HepG2 (cell line): ENCODE data around the gene CSNK1D. TPM values are rescaled to one million over a fixed set of nuclear protein-coding genes. Genes with fewer than 3 reads are reported as not detected.

Experiments
- GATAD1 ChIP-seq: IDR thresholded peaks from 2 replicates; pipeline ENCODE4 v1.6.1; 2016; ENCODE audit warnings: missing genetic modification reagents, missing compliant biosample characterization
- GTF2F1 ChIP-seq: fragments of 150-350 bp; IDR thresholded peaks from 2 replicates; pipeline ENCODE4 v1.6.1; 2014; ENCODE audit warnings: low read length
- KLF15 ChIP-seq: sonication (generic); formaldehyde crosslinking; IDR thresholded peaks from 2 replicates; pipeline ENCODE4 v1.8.1; 2023; ENCODE audit warnings: borderline replicate concordance, mild to moderate bottlenecking, inconsistent platforms, missing genetic modification reagents, mixed read lengths
- KMT2B ChIP-seq: IDR thresholded peaks from 2 replicates; pipeline ENCODE4 v1.6.1; 2016; ENCODE audit warnings: missing genetic modification reagents, missing compliant biosample characterization
- MAFF ChIP-seq: IDR thresholded peaks from 2 replicates; pipeline ENCODE4 v1.6.1; 2011; ENCODE audit warnings: low read depth, low read length, improper control_type of control experiment
- REXO4 ChIP-seq: sonication (generic); formaldehyde crosslinking; IDR thresholded peaks from 2 replicates; pipeline ENCODE4 v1.8.0; 2022; ENCODE audit warnings: missing genetic modification reagents, mild to moderate bottlenecking, borderline replicate concordance
- SALL1 ChIP-seq: sonication (generic); formaldehyde crosslinking; IDR thresholded peaks from 2 replicates; pipeline ENCODE4 v1.8.0; 2022; ENCODE audit warnings: mild to moderate bottlenecking, missing genetic modification reagents
- SIX4 ChIP-seq: sonication (generic); formaldehyde crosslinking; IDR thresholded peaks from 2 replicates; pipeline ENCODE4 v1.4.0; 2020; ENCODE audit warnings: missing genetic modification reagents
- ZNF558 ChIP-seq: sonication (generic); formaldehyde crosslinking; IDR thresholded peaks from 2 replicates; pipeline ENCODE4 v1.9.0; 2022; ENCODE audit warnings: mild to moderate bottlenecking, missing genetic modification reagents, borderline replicate concordance
- ZNF672 ChIP-seq: sonication (generic); formaldehyde crosslinking; IDR thresholded peaks from 2 replicates; pipeline ENCODE4 v1.8.1; 2022; ENCODE audit warnings: missing genetic modification reagents
- ZNF776 ChIP-seq: sonication (generic); formaldehyde crosslinking; IDR thresholded peaks from 2 replicates; pipeline ENCODE4 v1.4.0; 2020; ENCODE audit warnings: mild to moderate bottlenecking, missing genetic modification reagents
- ZNF841 ChIP-seq: sonication (generic); formaldehyde crosslinking; IDR thresholded peaks from 2 replicates; pipeline ENCODE4 v1.8.1; 2023; ENCODE audit warnings: missing genetic modification reagents, borderline replicate concordance
- ZNF891 ChIP-seq: sonication (generic); formaldehyde crosslinking; IDR thresholded peaks from 2 replicates; pipeline ENCODE4 v1.5.0; 2020; ENCODE audit warnings: mild to moderate bottlenecking, missing genetic modification reagents
- polyA plus RNA-seq, 8 experiments: library from polyadenylated mRNA; depleted of rRNA in 3 of 8; stranded (reverse) in 7 of 8; unstranded in 1 of 8; fragments of >200 nt; fragmentation: Illumina TruSeq in 4 of 8; extraction: Trizol in 4 of 8; gene quantifications; 2 replicates each; pipeline versions ENCODE4 v1.2.1 to v1.2.3, GENCODE V29; 2011 to 2016; ENCODE audit warnings: low read depth in 4 of 8, missing spikeins in 1 of 8, mixed read lengths in 1 of 8; ENCODE audit not compliant: insufficient read depth in 1 of 8
- total RNA-seq, 5 experiments: library from RNA; depleted of rRNA; stranded (reverse); fragments of >200 nt; fragmentation: Illumina TruSeq; extraction: Trizol; gene quantifications; 2 replicates each; pipeline ENCODE4 v1.2.3, GENCODE V29; 2016; ENCODE audit warnings: low read depth in 1 of 5
- TF ChIP-seq, protein P1 (sequence below): sonication (generic); formaldehyde crosslinking; IDR thresholded peaks from 2 replicates; pipeline ENCODE4 v1.4.0; 2020; ENCODE audit warnings: missing genetic modification reagents, borderline replicate concordance
- TF ChIP-seq, protein P2 (sequence below): sonication (generic); formaldehyde crosslinking; IDR thresholded peaks from 2 replicates; pipeline ENCODE4 v1.4.0; 2020; ENCODE audit warnings: missing genetic modification reagents, borderline replicate concordance
- TF ChIP-seq, protein P3 (sequence below): sonication (generic); formaldehyde crosslinking; IDR thresholded peaks from 2 replicates; pipeline ENCODE4 v1.4.0; 2020; ENCODE audit warnings: mild to moderate bottlenecking, missing genetic modification reagents
- TF ChIP-seq, protein P4 (sequence below): sonication (generic); formaldehyde crosslinking; IDR thresholded peaks from 2 replicates; pipeline ENCODE4 v1.5.0; 2020; ENCODE audit warnings: mild to moderate bottlenecking, missing genetic modification reagents, moderate library complexity

The CSNK1D gene
- total and polyA plus RNA-seq, 2 of the 13 experiments (the other 11 are each of a cell fraction or from before 2014, with no cell fraction given): 31.5 to 128 TPM

DNA sequence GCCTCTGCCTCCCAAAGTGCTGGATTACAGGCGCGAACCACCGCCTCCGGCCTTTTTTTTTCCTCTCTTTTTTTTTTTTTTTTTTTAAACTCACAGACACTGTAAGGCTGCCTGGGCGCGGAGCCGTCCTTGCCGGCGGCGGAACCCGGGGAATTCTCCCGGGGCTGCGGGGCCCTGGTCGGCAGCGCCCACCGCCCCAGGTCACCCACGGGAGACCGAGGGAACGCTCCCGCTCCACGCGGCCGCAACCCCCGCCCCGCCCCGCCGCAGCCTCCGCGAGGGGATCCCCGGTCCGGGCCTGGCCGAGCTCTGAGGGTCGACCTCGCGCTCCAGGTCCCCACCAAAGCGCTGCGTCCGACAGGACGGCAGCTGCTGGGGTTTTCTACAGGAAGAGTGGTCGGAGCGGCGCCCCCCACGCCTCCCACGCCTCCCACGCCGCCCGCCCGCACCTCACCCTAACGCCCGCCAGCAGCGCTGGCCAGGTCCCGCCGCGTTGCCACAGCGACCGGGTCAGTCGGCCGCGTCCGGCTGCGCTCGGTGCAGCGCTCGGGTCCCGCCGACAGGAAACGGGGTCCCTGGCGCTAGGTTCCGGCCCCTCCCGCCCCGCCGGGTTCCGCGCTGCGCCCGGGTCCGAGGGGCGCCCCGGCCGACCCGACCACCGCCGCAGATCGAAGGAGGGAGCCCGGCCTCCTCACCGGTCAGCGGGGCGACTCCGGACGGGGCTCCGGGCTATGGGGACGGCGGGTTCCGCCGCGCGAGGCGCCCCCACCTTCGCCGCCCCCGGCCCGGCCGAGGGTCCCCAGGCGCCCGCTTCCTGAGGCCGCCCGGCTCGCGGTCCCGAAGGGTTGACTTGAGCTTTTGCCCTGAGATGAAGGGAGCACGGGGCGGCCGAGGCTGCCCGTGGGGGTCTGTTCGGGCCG is 60.9 kb downstream of the CSNK1D start, which contains the start of gene CCDC57 (continued):
- TF ChIP-seq, protein P1, sequence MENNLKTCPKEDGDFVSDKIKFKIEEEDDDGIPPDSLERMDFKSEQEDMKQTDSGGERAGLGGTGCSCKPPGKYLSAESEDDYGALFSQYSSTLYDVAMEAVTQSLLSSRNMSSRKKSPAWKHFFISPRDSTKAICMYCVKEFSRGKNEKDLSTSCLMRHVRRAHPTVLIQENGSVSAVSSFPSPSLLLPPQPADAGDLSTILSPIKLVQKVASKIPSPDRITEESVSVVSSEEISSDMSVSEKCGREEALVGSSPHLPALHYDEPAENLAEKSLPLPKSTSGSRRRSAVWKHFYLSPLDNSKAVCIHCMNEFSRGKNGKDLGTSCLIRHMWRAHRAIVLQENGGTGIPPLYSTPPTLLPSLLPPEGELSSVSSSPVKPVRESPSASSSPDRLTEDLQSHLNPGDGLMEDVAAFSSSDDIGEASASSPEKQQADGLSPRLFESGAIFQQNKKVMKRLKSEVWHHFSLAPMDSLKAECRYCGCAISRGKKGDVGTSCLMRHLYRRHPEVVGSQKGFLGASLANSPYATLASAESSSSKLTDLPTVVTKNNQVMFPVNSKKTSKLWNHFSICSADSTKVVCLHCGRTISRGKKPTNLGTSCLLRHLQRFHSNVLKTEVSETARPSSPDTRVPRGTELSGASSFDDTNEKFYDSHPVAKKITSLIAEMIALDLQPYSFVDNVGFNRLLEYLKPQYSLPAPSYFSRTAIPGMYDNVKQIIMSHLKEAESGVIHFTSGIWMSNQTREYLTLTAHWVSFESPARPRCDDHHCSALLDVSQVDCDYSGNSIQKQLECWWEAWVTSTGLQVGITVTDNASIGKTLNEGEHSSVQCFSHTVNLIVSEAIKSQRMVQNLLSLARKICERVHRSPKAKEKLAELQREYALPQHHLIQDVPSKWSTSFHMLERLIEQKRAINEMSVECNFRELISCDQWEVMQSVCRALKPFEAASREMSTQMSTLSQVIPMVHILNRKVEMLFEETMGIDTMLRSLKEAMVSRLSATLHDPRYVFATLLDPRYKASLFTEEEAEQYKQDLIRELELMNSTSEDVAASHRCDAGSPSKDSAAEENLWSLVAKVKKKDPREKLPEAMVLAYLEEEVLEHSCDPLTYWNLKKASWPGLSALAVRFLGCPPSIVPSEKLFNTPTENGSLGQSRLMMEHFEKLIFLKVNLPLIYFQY (CRISPR knock-in tag): peak; percentile 97
- TF ChIP-seq SIX4 (CRISPR knock-in tag): no peak; the same call in 1 of the 2 replicates
- peak; percentile 94 for TF ChIP-seq GATAD1 (CRISPR knock-in tag)
- TF ChIP-seq ZNF776 (CRISPR knock-in tag): peak; percentile 77; the same call in 1 of the 2 replicates
- TF ChIP-seq REXO4 (CRISPR knock-in tag): no peak
- no peak for TF ChIP-seq GTF2F1
- TF ChIP-seq, protein P2, sequence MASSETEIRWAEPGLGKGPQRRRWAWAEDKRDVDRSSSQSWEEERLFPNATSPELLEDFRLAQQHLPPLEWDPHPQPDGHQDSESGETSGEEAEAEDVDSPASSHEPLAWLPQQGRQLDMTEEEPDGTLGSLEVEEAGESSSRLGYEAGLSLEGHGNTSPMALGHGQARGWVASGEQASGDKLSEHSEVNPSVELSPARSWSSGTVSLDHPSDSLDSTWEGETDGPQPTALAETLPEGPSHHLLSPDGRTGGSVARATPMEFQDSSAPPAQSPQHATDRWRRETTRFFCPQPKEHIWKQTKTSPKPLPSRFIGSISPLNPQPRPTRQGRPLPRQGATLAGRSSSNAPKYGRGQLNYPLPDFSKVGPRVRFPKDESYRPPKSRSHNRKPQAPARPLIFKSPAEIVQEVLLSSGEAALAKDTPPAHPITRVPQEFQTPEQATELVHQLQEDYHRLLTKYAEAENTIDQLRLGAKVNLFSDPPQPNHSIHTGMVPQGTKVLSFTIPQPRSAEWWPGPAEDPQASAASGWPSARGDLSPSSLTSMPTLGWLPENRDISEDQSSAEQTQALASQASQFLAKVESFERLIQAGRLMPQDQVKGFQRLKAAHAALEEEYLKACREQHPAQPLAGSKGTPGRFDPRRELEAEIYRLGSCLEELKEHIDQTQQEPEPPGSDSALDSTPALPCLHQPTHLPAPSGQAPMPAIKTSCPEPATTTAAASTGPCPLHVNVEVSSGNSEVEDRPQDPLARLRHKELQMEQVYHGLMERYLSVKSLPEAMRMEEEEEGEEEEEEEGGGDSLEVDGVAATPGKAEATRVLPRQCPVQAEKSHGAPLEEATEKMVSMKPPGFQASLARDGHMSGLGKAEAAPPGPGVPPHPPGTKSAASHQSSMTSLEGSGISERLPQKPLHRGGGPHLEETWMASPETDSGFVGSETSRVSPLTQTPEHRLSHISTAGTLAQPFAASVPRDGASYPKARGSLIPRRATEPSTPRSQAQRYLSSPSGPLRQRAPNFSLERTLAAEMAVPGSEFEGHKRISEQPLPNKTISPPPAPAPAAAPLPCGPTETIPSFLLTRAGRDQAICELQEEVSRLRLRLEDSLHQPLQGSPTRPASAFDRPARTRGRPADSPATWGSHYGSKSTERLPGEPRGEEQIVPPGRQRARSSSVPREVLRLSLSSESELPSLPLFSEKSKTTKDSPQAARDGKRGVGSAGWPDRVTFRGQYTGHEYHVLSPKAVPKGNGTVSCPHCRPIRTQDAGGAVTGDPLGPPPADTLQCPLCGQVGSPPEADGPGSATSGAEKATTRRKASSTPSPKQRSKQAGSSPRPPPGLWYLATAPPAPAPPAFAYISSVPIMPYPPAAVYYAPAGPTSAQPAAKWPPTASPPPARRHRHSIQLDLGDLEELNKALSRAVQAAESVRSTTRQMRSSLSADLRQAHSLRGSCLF: no peak
- TF ChIP-seq KLF15 (CRISPR knock-in tag): no peak
- TF ChIP-seq MAFF: no peak
- TF ChIP-seq, protein P3, sequence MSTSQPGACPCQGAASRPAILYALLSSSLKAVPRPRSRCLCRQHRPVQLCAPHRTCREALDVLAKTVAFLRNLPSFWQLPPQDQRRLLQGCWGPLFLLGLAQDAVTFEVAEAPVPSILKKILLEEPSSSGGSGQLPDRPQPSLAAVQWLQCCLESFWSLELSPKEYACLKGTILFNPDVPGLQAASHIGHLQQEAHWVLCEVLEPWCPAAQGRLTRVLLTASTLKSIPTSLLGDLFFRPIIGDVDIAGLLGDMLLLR (CRISPR knock-in tag): peak; percentile 94
- TF ChIP-seq SALL1: peak; percentile 85
- TF ChIP-seq KMT2B (CRISPR knock-in tag): no peak; the same call in 1 of the 2 replicates
- TF ChIP-seq ZNF891: peak; percentile 35
- TF ChIP-seq ZNF558: peak; percentile 61; the same call in 1 of the 2 replicates
- no peak for TF ChIP-seq ZNF672
- TF ChIP-seq, protein P4, sequence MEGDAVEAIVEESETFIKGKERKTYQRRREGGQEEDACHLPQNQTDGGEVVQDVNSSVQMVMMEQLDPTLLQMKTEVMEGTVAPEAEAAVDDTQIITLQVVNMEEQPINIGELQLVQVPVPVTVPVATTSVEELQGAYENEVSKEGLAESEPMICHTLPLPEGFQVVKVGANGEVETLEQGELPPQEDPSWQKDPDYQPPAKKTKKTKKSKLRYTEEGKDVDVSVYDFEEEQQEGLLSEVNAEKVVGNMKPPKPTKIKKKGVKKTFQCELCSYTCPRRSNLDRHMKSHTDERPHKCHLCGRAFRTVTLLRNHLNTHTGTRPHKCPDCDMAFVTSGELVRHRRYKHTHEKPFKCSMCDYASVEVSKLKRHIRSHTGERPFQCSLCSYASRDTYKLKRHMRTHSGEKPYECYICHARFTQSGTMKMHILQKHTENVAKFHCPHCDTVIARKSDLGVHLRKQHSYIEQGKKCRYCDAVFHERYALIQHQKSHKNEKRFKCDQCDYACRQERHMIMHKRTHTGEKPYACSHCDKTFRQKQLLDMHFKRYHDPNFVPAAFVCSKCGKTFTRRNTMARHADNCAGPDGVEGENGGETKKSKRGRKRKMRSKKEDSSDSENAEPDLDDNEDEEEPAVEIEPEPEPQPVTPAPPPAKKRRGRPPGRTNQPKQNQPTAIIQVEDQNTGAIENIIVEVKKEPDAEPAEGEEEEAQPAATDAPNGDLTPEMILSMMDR (CRISPR knock-in tag): no peak
- TF ChIP-seq ZNF841: no peak
